NT2/D1 (cell line): ENCODE results near the gene ZBTB3.

Experiments used
- DNase-seq: peaks from one replicate; pipeline ENCODE4 v3.0.0-alpha.2; 2011; ENCODE audit warnings: low read depth, low spot score
- H3K27me3 ChIP-seq: 2 replicates; pipeline ENCODE4 v1.6.0; 2011; ENCODE audit warnings: mild to moderate bottlenecking; ENCODE audit not compliant: insufficient read length, insufficient read depth
- H3K36me3 ChIP-seq: 2 replicates; pipeline ENCODE4 v1.6.1; 2011; ENCODE audit warnings: mild to moderate bottlenecking, low read length, mixed read lengths; ENCODE audit not compliant: insufficient read depth, insufficient read length
- H3K4me1 ChIP-seq: 2 replicates; pipeline ENCODE4 v1.5.1; 2011; ENCODE audit not compliant: insufficient read depth, insufficient read length
- H3K4me3 ChIP-seq: 2 replicates; pipeline ENCODE4 v1.5.1; 2011; ENCODE audit warnings: low read depth; ENCODE audit not compliant: insufficient read length
- H3K9ac ChIP-seq: 2 replicates; pipeline ENCODE4 v1.6.0; 2011; ENCODE audit warnings: low read depth; ENCODE audit not compliant: insufficient read length
- H3K9me3 ChIP-seq: 2 replicates; pipeline ENCODE4 v1.5.1; 2011; ENCODE audit warnings: mild to moderate bottlenecking, low read length; ENCODE audit not compliant: insufficient read depth
- SUZ12 ChIP-seq: IDR thresholded peaks from 2 replicates; pipeline ENCODE4 v1.6.1; 2011; ENCODE audit not compliant: insufficient read length, insufficient read depth; ENCODE audit errors: extremely low read depth
- YY1 ChIP-seq: IDR thresholded peaks from 2 replicates; pipeline ENCODE4 v1.6.1; 2011; ENCODE audit not compliant: insufficient read length, insufficient read depth
- ZNF274 ChIP-seq: IDR thresholded peaks from 2 replicates; pipeline ENCODE4 v1.6.1; 2011; ENCODE audit warnings: mild to moderate bottlenecking, low read depth, low read length

ZBTB3 gene

DNA sequence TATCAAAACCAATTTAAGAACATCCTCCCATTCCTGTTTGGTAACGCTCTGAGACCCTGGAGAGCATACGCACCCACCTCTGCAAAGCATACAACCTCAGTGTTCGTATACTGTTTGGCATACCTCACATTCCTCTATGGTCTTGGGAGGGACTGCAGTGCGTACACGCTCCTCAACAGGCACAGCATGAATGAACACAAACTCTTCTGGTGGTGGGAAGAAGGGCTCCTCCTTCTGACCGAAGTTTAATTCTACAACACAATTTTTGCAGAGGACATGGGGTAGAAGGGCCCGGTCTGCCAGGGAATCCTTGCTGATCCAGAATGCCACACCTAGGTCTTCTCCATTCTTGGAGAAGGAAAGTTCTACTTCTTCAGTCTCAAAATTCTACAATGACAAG, 32.0 kb downstream of the ZBTB3 start:
- no peak overlapping the region for H3K9ac ChIP-seq
- H3K27me3 ChIP-seq: no peaks in the 10 kb centered on the region
- H3K9me3 ChIP-seq: no peaks in the 10 kb centered on the region
- peaks cover 2% of the 10 kb centered on the region for H3K4me1 ChIP-seq
- DNase-seq: no peak
- H3K36me3 ChIP-seq: peaks cover 86% of the 10 kb centered on the region
- no peak overlapping the region for H3K4me3 ChIP-seq
- no peak for TF ChIP-seq SUZ12
- TF ChIP-seq YY1: no peak
- TF ChIP-seq ZNF274: no peak

DNA sequence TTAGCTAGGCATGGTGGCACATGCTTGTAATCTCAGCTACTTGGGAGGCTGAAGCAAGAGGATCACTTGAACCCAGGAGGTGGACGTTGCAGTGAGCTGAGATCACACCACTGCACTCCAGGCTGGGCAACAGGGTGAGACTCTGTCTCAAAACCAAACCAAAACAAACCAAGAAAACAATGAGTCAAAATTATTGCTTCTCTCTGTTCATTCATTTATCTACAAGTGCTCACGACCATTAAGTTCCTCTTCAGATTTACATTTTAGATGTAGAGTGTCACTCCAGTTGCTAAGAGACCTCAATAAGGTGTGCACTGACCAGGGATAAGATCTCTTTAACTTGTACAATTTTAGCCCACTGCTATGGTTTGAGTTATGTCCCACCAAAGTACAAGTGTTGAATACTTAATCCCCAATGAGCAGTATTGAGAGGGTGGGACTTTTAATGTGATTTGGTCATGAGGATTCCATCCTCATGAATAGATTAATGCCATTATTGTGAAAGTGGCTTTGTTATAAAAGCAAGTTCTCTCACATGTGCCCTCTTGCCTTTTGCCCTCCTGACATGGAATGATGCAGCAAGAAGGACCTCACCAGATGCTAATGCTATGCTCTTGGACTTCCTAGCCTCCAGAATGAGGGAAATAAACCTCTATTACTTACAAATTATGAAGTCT, 34.5 kb downstream of the ZBTB3 start:
- no peak for DNase-seq
- H3K36me3 ChIP-seq: peaks cover 92% of the 10 kb centered on the region
- no peak overlapping the region for H3K4me3 ChIP-seq
- no peaks in the 10 kb centered on the region for H3K27me3 ChIP-seq
- no peak overlapping the region for H3K9ac ChIP-seq
- TF ChIP-seq SUZ12: no peak
- no peak for TF ChIP-seq ZNF274
- TF ChIP-seq YY1: no peak
- H3K9me3 ChIP-seq: no peaks in the 10 kb centered on the region
- H3K4me1 ChIP-seq: peaks cover 9% of the 10 kb centered on the region

DNA sequence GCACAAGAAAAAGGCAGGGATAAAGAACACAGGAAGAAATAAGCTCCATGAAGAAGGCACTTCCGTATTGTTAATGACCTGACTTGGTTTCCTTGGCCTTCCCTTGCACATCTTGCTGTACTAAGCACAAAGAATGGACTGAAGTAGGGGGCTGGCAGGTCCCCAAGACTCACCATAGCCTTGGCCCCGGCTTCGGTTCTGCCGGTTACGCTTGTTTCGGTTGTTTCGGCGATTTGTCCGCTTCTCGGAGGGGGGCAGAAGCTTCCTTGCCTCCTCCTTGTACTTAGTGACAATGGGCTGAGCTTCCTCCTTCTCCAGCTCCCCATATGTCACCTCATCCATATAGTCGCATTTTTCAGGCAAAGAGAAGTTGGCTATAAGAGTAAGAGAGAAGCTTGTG, 37.1 kb downstream of the ZBTB3 start:
- no peak for DNase-seq
- Histone ChIP-seq H3K36me3 (peaks cover 90% of the 10 kb centered on the region), H3K4me3 (no peak overlapping the region), H3K9ac (no peak overlapping the region), H3K27me3 (no peaks in the 10 kb centered on the region), H3K9me3 (no peaks in the 10 kb centered on the region), H3K4me1 (peaks cover 13% of the 10 kb centered on the region)
- TF ChIP-seq YY1 (no peak), ZNF274 (no peak), SUZ12 (no peak)

DNA sequence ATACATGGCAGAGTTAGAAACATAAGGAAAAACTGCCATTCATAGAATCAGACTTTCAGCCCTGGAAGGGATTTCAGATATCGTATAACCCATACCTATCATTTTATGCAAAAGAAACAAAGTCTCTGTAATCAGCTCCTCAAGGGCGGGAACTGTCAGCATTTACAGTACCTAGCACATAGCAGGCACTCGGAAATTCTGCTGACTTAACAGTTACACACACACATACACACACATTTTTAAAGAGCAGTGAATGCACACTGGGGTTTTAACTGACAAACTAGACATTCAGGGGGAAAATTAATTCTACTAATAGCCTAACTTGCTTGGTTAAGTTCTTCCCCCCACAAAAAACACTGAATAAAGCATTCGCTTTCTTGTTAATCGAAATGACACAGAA, 37.8 kb downstream of the ZBTB3 start:
- peaks cover 13% of the 10 kb centered on the region for H3K4me1 ChIP-seq
- H3K9me3 ChIP-seq: no peaks in the 10 kb centered on the region
- H3K9ac ChIP-seq: no peak overlapping the region
- H3K4me3 ChIP-seq: no peak overlapping the region
- TF ChIP-seq ZNF274 (no peak), YY1 (no peak), SUZ12 (no peak)
- DNase-seq: no peak
- H3K27me3 ChIP-seq: no peaks in the 10 kb centered on the region
- peaks cover 89% of the 10 kb centered on the region for H3K36me3 ChIP-seq

DNA sequence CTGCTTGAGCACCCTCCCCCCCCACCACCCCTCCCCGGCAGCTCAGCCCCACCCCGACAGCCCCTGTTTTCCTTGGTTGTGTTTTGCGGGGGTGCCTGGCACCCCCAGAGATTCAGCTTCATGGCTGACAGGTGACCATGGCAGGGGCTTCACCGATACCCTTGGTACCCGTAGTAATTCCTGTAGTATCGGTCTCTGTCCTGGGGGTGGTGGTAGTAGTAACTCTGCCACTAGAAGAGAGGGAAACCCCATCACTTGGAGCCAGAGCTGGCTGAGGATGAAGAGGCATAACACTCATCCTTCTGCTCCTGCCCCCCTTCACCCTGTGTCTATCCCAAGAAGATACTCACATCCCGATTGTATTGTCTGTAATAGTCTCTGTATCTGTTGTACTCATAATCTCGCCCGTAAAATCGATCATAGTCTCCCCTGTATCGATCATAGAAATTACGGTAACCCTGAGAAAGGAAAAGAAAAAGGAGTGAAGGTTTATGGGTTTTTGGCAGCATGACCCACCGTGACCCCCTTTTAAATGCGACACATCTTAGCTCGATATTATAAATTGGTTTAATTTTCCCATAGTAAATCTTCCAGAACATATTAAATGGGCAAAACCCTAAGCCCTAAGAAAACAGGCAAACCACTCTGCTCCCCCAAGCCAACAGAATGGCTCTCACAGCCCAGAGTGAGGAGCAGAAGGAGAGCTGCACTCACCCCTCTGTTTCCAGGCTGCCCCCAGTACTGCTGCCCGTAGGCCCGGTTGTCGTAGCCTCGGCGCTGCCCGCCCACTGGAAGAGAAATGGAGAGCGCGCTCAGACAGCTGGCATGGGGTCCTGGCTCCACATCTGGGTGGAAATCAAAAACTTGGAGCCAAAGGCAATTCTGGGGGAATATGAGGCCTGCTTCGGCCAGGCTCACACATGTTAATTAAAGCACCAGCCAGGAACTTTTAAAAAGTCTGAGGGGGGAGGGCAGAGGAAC, 38.5 kb downstream of the ZBTB3 start:
- Histone ChIP-seq H3K9me3 (no peaks in the 10 kb centered on the region), H3K9ac (peak overlapping the region; percentile 34), H3K27me3 (no peaks in the 10 kb centered on the region), H3K4me1 (peaks cover 13% of the 10 kb centered on the region), H3K4me3 (no peak overlapping the region), H3K36me3 (peaks cover 89% of the 10 kb centered on the region)
- TF ChIP-seq ZNF274 (no peak), SUZ12 (no peak), YY1 (no peak)
- DNase-seq: no peak

DNA sequence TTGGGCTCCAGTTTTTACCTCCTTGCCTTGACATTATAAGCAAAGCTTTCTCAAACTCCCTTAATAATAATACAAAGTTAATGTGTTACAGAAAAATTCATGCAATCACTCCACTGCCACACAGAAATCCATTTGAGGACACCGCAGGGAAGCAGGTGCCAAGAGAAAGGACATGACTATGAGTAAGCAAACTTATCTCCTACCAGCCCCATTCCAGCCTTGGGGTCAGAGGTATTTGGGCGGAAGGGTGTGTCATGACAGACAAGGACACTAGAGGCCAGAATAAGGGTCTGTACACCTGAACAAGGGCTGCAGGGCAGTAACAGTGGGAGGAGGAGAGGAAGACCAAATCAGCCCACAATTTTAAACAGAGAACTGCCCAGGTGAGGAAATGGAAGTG, 40.6 kb downstream of the ZBTB3 start:
- H3K36me3 ChIP-seq: peaks cover 78% of the 10 kb centered on the region
- no peaks in the 10 kb centered on the region for H3K27me3 ChIP-seq
- no peak overlapping the region for H3K9ac ChIP-seq
- H3K4me3 ChIP-seq: no peak overlapping the region
- H3K4me1 ChIP-seq: peaks cover 20% of the 10 kb centered on the region
- TF ChIP-seq YY1 (no peak), SUZ12 (no peak), ZNF274 (no peak)
- no peak for DNase-seq
- H3K9me3 ChIP-seq: no peaks in the 10 kb centered on the region

DNA sequence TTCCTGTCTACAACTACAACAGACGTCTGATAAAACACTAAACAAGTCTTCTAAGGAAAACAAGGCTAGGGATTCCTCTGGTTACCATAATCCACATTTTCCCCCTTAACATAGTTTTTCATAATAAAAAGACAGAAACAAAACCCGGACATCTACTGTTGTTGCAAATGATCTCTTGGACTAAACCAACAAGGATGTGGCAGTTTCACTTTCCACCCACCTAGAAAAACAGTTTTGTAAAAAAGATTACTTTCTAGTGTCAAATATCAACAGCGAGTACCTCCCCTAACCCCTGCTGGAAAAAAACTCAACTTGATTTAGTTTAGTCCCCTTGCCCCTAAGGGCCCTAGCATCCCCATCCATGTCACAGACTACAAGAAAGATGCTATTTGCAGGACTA, 41.1 kb downstream of the ZBTB3 start:
- H3K9ac ChIP-seq: no peak overlapping the region
- H3K4me1 ChIP-seq: peaks cover 24% of the 10 kb centered on the region
- H3K36me3 ChIP-seq: peaks cover 76% of the 10 kb centered on the region
- H3K9me3 ChIP-seq: no peaks in the 10 kb centered on the region
- no peaks in the 10 kb centered on the region for H3K27me3 ChIP-seq
- DNase-seq: no peak
- H3K4me3 ChIP-seq: no peak overlapping the region
- no peak for TF ChIP-seq YY1
- no peak for TF ChIP-seq ZNF274
- TF ChIP-seq SUZ12: no peak
